Peyer's patch (tissue), 4 donors: ENCODE data around the gene SH2D5.

Experiments
- POLR2A ChIP-seq, 2 donors: fragments of 450-650 bp; IDR thresholded peaks; one replicate each; pipeline ENCODE4 v1.5.1; 2017; ENCODE audit warnings: antibody characterized with exemption in 2 of 2, mild to moderate bottlenecking in 2 of 2, moderate library complexity in 2 of 2
- TF ChIP-seq, protein P1 (sequence below), 6 experiments: fragments of 450-650 bp in 4 of 6; fragments of 200-600 bp in 2 of 6; sonication (generic) in 1 of 6; IDR thresholded peaks; one replicate each; pipeline ENCODE4 v1.5.1; 2017 to 2019; ENCODE audit warnings: antibody characterized with exemption in 6 of 6, mild to moderate bottlenecking in 3 of 6, moderate library complexity in 1 of 6

GRCh38 chr1:20760322-20760721, 27.8 kb upstream of the SH2D5 start:
- TF ChIP-seq, protein P1, sequence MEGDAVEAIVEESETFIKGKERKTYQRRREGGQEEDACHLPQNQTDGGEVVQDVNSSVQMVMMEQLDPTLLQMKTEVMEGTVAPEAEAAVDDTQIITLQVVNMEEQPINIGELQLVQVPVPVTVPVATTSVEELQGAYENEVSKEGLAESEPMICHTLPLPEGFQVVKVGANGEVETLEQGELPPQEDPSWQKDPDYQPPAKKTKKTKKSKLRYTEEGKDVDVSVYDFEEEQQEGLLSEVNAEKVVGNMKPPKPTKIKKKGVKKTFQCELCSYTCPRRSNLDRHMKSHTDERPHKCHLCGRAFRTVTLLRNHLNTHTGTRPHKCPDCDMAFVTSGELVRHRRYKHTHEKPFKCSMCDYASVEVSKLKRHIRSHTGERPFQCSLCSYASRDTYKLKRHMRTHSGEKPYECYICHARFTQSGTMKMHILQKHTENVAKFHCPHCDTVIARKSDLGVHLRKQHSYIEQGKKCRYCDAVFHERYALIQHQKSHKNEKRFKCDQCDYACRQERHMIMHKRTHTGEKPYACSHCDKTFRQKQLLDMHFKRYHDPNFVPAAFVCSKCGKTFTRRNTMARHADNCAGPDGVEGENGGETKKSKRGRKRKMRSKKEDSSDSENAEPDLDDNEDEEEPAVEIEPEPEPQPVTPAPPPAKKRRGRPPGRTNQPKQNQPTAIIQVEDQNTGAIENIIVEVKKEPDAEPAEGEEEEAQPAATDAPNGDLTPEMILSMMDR (IDR thresholded peaks at IDR 0.05), result no peak
- TF ChIP-seq POLR2A (IDR thresholded peaks at IDR 0.05), result no peak
